HG03521 (cell line): ENCODE measurements around the gene NAE1.
"Not testable (repeated sequence)": the region's sequence is repeated elsewhere in the genome, so short reads cannot be mapped to it uniquely, and the experiment has no call there.

Experiments used
- ATAC-seq: cut with Tn5 transposase; IDR thresholded peaks from one replicate; pipeline ENCODE4 v1.9.1; 2021; ENCODE audit warnings: mild to moderate bottlenecking, moderate library complexity; ENCODE audit not compliant: unreplicated experiment

Gene NAE1

DNA sequence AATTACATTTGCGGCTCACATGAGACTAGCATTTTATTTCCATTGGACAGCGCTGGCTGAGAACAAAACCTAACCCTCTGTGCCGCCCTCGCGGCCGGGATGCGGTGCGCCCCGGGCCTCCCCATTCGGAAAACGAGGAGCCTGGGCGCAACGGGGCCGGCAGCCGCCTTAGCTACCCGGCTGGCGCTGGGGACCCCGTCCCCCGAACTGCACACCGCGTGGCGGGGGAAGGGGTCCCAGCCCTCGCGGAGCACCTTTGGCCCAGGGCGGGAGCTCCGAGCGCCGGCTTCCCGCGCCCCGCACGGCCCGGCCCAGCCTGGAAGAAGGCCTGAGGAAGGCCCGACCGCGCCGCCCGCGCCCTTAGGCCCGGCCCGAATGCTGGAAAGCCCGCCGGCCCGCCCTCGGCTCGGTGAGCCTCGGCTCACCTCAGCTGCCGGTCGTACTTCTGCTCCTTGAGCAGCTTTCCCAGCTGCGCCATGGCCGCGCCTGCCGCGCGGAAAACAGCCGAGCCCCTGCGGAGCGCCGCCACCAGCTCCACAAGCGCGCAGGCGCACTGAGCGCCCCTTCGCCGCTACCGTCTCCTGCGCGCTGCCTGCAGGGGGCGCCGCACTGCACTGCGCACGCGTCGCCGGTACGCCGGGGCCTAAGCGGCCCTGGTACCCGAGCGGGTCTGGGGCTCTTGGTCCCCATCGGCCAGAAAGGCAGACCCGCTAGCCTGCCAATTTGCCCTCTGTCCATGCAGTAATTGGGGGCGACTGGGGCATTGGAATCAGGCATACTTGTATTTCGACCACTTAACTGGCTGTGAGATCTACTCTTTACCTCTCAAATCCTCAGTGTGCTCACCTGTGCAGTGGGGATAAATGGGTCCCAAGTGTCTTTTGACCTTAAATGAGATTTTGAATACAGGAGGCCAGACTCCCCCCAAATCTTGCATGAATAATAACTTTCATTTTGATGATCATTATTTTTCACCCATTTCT lies at the start of gene NAE1:
Gene NAE1, minus strand, starts transcription at position 555 of the 983 bp plus-strand sequence. Its CDS starts 77 bp downstream, at position 478.
- peak; percentile 95 for ATAC-seq

DNA sequence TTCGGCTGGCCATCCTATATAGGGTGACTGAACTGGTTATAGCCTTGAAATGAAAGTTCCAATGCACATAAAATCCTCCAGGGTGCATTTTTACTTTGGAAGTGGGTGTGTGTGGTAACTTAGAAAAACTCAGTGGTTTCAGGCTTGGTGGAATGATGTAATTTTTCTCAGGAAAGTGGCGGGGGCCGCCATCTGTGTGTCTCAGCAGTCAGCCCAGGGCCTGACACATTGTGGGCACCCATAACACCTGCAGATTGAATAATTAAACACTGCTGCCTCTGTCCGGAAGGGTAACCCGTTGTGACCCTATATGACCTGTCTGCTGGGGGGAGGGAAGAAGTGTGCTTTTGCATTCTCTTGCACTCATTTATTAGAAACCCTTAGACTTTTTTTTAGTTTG lies 47.3 kb upstream of the NAE1 start:
- no peak for ATAC-seq

DNA sequence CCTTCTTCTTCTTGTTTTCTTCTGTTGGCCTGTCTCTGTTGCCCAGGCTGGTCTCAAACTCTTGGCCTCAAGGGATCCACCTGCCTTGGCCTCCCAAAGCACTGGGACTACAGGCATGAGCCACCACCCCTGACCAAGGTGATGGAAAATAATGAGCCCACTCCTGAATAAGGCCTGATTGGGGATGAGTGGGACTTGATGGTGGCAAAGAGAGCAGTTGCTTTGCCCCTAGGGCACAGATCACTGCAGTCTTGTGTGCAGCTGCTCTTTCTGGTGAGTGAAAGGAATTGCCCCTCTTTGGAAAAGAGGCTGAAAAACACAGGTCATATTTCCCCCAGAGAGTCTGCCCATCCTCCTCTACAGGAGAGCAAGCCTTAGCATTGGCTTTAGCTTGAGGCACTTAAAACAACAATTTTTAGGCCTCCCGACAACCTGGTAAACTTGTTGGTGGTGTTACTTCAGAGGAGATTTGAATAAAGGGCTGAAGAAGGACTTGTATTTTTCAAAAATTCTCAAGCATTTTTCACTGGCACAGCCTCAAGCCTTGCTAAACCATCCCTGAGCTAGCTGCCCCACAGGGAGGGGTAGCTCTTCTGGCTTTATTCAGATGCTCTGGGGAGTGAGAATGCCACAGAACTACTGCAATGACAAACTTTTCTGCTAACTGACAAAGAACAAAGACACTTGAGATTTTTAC lies 43.5 kb upstream of the NAE1 start:
- no peak for ATAC-seq

DNA sequence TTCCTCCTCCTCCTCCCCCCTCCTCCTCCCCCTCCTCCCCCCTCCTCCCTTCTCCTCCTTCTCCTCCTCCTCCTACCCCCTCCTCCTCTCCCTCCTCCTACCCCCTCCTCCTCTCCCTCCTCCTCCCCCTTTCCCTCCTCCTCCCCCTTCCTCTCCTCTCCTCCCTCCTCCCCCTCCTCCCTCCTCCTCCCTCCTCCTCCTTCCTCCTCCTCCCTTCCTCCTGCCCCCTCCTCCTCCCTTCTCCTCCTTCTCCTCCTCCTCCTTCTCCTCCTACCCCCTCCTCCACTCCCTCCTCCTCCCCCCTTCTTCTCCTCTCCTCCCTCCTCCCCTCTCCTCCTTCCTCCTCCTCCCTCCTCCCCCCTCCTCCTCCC lies 42.9 kb upstream of the NAE1 start:
- no peak for ATAC-seq

DNA sequence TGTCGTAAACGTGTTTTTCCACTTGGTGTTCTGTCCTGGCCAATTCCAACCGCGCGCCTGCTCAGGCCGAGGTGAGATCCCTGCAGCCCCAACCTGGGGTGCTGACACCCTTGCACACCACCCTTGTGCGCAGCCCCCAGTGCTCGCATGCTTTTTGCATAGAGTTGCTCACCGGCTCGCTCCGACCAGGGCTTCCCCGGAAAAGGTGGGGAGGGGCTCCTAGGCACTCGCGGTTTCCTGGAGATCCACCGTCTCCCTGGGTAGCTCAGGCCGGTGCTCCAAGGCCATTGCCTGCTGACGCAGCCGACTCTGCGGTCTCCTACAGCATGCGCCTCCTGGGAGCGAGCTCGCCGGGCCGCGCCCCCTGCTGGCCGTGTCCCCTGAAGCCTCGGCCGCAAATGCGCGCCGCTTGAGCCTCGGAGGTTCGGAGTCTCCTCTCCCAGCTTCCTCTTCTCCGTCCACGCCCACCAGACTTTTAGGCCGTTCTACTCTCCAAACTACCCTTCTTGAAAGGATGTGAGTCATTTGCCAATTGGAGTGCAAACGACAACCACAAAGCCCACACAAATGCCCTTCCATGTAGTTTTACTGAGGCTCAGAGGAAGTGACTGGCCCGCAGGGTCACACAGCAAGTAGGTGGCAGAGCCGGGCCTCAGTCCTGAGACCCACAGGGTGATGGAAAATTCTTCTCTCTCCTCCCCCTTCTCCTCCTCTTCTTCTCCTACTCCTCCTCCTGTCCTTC lies 42.3 kb upstream of the NAE1 start:
- peak; percentile 76 for ATAC-seq

DNA sequence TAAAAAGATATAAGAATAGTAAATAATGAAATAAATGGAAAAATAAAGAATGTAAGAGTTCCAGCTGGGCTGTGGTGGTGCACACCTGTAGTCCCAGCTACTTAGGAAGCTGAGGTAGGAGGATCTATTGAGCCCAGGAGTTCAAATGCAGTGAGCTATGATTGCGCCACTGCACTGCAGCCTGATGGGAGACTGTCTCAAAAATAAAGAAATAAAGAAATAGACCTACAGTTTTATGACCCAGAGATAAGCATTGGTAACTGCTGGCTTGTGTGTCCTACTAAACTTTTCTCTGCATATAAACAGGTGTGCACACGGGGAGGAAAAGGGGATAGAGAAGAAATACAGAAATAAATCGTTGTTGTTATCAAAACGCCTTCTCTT lies 41.8 kb upstream of the NAE1 start:
- no peak for ATAC-seq

DNA sequence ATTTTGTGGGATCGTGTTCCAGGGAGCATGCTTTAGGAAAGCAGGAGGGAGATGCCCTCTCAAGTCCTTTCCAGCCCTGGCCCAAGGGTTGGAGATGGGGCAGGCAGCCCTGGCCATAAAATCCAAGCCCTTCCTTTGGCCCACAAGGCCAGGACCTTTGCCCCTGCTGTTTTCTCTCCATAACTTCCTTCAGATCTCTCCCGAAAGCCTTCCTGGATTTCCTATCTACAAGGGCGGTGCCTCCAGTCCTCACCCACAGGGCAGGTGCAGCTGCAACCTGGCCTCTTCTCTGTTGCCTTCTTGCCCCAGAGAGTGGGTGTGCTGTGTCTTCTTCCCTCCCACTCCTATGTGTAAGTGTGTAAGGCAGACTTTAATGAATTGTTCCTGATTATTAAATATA lies 41.1 kb upstream of the NAE1 start:
- ATAC-seq, result no peak

DNA sequence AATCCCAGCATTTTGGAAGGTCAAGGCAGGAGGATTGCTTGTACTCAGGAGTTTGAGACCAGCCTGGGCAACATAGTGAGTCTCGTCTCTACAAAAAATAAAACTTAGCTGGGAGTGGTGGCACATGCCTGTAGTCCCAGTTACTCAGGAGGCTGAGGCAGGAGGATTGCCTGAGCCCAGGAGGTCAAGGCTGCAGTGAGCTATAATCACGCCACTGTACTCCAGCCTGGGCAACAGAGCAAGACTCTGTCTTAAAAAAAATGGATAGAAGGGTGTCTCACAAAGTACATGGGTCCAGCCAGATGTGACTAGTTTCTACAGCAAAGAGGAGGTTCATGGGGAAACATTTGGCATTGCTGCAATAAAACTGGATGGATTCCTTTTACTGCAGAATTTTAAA lies 40.6 kb upstream of the NAE1 start:
- not testable (repeated sequence) for ATAC-seq

DNA sequence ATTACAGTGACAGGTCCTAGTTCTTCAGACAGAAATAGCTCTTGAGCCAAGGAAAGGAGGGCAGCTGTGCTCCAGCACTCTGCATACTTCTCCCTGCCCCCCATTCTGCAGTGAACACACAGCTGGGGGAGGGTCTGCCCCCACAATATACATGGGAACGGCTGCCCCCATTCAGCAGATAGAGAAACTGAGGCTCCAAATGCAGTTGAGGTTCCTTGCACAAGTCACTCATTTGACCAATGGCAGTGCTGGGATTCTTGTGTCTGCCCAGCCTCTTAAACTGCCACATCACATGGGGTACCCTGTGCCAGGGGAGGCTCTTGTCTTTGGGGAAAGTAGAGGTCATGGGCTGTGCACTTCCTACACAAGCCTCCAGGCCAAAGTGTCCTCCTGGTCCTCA lies 38.6 kb upstream of the NAE1 start:
- ATAC-seq, result no peak

DNA sequence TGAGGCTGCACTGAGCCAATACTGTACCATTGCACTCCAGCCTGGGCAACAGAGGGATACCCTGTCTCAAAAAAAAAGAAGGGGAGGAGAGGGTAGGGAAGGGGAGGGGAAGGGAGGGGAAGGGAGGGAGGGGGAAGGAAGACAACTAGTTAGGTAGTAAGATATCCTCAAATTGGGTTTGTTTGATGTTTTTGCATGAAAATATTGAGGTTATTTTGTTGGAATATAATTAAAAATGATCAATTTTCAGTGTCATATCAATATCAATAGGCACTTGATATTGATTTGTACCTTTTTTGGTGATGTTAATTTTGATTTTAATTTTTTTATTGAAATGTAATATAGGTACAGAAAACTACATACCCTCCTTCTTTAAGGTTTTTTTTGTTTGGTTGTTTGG lies 32.9 kb upstream of the NAE1 start:
- no peak for ATAC-seq

DNA sequence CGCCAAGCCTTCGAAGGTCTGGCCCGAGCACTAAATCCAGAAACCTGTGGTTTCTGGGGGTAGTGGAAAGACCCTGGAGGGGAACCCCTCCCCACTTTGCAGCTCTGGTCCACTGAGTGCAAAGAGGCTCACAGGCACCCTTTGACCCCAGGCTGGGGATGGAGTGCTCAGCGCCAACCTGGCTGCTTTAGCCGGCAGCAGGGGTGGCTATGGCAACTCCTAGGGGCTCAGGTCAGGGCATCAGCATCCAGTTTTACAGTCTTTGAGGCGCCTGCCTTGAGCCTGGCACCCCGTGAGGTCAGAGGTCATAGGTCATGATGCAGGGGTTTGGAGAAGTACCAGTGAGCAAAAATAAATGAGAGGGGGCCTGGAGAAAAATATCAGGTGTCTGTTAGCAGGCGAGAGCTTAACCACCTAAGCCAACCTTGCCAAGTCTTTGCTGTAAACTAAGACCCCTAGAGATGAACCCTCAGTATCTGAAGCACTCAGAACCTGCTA lies 31.3 kb upstream of the NAE1 start:
- ATAC-seq, result no peak

DNA sequence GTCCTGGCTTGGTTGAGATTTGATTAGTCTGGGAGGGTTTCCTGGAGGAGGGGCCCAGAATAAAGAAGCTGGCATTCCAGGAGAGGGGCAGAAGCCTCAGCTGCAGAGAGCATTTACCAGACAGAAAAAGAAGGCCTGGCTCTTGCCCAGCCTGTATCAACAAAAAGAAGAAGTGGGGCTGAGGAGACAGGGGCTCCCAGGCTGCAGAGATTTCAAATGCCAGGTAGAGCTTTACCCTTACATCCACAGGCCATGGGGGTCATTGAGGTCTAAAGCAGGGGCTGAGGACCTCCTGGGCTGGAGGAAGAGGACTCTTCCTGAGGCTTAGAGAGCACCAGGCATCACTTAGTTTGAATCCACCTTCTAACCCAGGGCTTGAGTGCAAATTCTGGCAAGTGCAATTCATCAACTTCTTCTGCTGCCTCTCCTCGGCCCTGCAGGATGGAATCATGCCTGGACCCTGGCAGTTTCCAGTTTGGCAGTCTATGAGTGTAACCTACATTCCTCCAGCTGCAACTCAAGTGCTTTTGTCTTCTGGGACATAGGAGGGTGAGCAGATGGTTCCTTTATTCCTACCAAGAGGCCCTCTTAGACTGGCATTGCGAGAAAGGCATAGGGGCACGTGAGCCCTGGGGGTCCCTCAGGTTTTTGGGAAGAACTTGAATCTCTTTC lies 28.8 kb upstream of the NAE1 start:
- ATAC-seq, result no peak

DNA sequence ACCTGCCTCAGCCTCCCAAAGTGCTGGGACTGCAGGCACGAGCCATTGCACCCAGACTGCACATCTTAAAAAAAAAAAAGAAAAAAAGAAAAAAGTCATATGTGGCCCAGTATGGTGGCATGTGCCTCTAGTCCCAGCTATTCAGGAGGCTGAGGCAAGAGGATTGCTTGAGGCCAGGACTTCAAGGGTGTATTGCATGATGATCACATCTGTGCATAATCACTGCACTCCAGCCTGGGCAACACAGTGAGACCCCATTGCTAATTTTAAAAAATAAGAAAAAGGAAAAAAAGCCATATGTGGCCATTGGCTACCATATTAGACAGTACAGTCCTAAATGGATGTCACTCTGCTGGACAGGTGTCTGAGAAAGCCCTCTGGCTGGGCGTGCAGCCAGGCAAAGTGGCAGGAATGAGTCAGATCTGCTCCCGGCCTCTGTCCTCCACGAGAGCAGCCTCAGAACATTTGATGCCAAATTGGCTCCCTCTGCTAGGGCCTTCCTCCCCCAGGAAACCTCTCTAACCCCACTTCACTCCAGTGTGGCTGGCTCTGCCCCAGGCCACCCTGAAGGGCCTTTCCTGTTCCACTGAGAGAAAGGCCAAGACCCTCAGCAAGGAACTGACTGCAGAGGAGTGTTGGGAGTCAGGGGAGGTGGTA lies 28.1 kb upstream of the NAE1 start:
- no peak for ATAC-seq

DNA sequence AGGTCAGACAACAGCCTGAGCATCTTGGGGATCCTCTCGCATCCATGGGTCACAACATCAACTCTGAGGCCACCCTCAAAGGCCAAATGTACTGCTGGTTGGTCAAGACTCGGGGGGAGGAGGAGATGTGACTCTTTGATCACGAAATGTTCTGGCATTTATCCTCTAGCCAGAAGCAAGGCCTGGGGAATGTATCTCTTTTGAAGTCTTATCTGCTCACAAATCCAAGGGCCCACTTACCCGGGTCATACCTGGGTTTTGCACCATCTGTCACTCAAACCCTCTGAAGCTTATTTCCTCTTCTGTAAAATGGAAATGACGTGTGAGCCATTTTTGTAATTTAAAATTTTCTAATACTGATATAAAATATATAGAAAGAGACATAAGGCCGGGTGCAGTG lies 26.7 kb upstream of the NAE1 start:
- no peak for ATAC-seq

DNA sequence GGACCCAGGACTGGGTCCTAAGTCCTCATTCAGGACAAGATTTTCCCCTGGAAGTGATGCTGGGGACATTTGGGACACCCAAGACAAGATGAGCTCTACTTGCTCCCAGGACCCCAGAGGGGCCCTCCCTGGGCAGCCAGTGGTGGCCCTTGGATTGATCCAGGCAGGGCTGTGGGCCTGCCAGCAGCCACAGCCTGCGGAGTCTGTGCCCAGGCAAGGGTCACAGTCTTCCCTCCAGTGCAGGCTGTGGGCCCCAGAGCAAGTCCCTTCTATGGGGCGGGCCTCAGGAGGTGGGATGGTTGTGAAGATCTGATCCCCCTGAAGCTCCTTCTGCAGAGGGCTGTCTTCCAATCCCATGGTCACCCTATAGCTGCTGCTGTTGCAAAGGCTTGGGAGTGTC lies 26.0 kb upstream of the NAE1 start:
- no peak for ATAC-seq

DNA sequence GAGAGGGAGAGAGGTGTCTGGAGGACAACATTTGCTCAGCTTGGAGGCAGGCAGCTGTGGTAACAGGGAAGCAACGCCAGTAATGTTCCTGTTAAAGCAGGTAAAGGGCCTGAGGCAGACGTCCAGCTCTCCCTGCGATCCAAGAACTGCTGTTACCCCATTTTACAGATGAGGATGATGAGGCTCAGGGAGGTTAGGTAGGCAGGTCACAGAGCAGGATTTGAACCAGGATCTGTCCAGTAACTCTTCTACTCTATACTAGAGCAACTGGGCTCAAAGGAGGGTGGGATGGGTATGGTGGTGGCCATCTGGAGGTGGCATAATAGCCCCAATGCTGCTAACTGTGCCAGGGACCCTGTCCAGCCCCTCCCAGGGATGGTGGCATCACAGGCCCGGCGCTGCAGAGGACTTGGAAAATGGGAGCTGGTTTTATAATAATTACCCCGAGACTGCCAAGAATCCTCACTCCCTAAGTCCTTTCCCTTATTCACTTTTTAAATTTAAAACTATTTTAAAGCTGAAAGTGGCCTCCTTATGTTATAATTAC lies 25.5 kb upstream of the NAE1 start:
- ATAC-seq, result no peak

DNA sequence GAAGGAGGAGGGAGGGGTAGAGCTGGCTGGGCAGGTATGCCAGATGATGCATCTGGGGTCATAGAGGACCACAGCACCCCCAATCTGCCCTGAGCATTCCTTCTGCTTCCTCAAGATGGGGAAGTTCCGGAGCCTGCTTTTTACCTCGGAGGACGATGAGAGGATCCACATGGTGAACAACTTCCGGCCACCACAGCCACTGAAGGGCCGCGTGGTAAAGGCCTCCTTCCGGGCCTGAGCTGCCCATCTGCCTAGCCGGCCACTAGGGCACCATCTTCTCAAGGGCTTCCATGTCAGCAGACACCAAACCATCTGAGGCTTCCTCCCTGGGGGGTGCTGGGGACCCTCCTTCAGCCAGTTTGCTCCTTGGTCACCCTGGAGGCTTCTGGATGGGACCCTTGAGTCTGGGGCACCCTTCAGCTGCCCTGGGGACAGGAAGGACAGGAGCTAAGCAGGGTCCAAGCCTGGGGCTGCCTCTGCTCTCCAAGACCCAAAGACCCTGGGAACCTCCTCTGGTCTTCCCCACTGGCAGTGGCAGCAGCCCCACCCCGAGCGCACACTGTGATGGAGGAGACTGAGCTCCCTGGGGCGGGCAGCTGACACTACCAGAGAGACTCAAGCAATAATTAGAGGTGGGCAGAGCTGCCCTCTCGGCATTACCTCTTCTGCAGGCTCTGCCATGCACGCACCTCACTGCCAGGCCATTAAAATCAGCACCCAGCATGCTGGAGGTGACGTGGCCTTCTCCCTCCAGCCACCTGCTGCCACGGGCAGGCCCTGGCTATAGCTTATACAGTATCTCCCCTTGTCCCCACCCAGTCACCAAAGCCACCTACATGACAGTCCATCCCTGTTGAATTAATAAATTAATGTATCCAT lies 22.7 kb upstream of the NAE1 start:
- ATAC-seq, result no peak

DNA sequence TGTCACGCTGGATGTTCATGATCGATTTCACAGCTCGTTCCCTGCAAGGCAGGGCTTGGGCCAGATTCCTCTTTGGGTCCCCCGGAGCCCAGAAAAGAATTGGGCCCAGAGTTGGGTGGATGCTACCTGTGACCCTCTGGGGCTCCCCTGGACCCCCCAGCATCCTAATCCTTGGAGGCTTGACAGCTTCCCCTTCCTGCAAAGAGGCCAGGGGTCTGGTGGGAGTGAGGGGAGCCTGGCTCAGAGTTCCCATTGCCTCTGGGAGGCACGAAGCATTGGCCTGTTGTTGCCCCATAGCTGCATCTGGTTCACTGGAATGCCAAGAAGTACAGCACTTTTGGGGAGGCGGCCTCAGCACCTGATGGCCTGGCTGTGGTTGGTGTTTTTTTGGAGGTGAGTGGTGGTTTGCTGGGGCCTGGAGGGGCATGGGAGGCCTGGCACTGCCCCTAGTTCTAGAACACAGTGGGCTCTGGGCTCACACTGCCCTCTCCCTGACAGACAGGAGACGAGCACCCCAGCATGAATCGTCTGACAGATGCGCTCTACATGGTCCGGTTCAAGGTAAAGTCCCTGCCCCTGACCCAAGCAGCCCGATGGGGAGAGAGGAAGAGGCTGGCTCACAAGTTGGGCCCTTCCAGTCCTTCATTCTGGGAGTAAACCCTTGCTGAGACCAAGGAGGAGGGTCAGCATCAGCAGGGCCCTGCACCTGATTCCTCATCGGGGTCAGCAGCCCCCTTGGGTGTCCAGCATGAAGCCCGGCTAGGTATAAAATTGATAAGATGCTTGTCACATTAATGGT lies 20.6 kb upstream of the NAE1 start:
- ATAC-seq, result no peak
